Esophagus squamous epithelium (tissue), 5 donors: ENCODE data around the gene MRPL20. TPM values are rescaled to one million over a fixed set of nuclear protein-coding genes. Genes with fewer than 3 reads are reported as not detected.
A peak's percentile ranks its signal among the peaks of the same experiment; 100 is the strongest.

ENCODE experiments used
- DNase-seq: peaks from one replicate; lab custom pipeline; 2025; lab: John Stamatoyannopoulos, UW
- H3K27ac ChIP-seq, 4 donors: fragments of 200-600 bp; sonication (generic); one replicate each; pipeline ENCODE4 v1.5.1; 2016 to 2019; ENCODE audit warnings: mild to moderate bottlenecking in 1 of 4
- H3K27me3 ChIP-seq, 4 donors: fragments of 200-600 bp; sonication (generic); 1 replicate in 3 of 4; 2 replicates in 1 of 4; pipeline versions ENCODE4 v1.5.1 to v1.6.0; 2017 to 2021; ENCODE audit warnings: antibody characterized with exemption in 1 of 4
- H3K36me3 ChIP-seq, 3 donors: fragments of 200-600 bp; sonication (generic); one replicate each; pipeline ENCODE4 v1.5.1; 2016 to 2019
- H3K4me1 ChIP-seq, 3 donors: fragments of 200-600 bp; sonication (generic); one replicate each; pipeline ENCODE4 v1.5.1; 2017 to 2019
- H3K4me3 ChIP-seq, 4 donors: fragments of 200-600 bp; sonication (generic); 1 replicate in 3 of 4; 2 replicates in 1 of 4; pipeline ENCODE4 v1.5.1; 2016 to 2019; ENCODE audit warnings: mild to moderate bottlenecking in 2 of 4, moderate library complexity in 1 of 4
- H3K9me3 ChIP-seq, 3 donors: fragments of 200-600 bp; sonication (generic); one replicate each; pipeline ENCODE4 v1.5.1; 2016 to 2019
- CTCF ChIP-seq, 6 experiments: fragments of 450-650 bp in 4 of 6; fragments of 200-600 bp in 2 of 6; sonication (generic) in 2 of 6; IDR thresholded peaks; one replicate each; pipeline ENCODE4 v1.5.1; 2016 to 2019; ENCODE audit warnings: antibody characterized with exemption in 6 of 6, mild to moderate bottlenecking in 4 of 6, moderate library complexity in 4 of 6
- POLR2A ChIP-seq, 4 donors: fragments of 450-650 bp; IDR thresholded peaks; one replicate each; pipeline ENCODE4 v1.6.1; 2017; ENCODE audit warnings: antibody characterized with exemption in 4 of 4, mild to moderate bottlenecking in 4 of 4, moderate library complexity in 3 of 4
- WGBS, 2 donors: methylation state at CpG; one replicate each; pipeline ENCODE4 v1.1.5; 2018; 5-methylcytosine and 5-hydroxymethylcytosine counted together
- intact Hi-C: fragments of 100-400 bp; cut with DNase I; formaldehyde crosslinking; loops from one replicate; pipeline ENCODE4 v1.15.0; 2022
- total RNA-seq, 4 donors: library from RNA; depleted of rRNA; stranded (reverse); fragments of >200 nt; gene quantifications; one replicate each; pipeline ENCODE4 v1.1.0, GENCODE V29; 2016
- donor health status: DM: yes; HTN: yes; CAD: no.

Gene MRPL20
- total RNA-seq, 4 donors from 2014 or later = 98.0 to 157 (median 116) TPM

GRCh38 chr1:1441002-1441888 lies 34.2 kb upstream of the MRPL20 start:
- Histone ChIP-seq H3K27me3 (peaks cover 0 to 10% (median 0%) of the 10 kb centered on the region in 4 donors), H3K4me1 (peaks cover 17 to 54% (median 31%) of the 10 kb centered on the region in 3 donors), H3K36me3 (peaks cover 0 to 19% (median 3%) of the 10 kb centered on the region in 3 donors), H3K9me3 (no peaks in the 10 kb centered on the region), H3K4me3 (no peak overlapping the region), H3K27ac (peak overlapping the region in 3 of 4 donors; percentile 14 to 30 (median 21))
- intact Hi-C loops = no loop called here
- no peak for TF ChIP-seq POLR2A (IDR thresholded peaks at IDR 0.05)
- peak; percentile 71 to 91 (median 86) for TF ChIP-seq CTCF (IDR thresholded peaks at IDR 0.05)
- 16% methylated on average over 8 of the region's 29 CpGs; no CpG with 5 or more reads in 1 of the 2 donors for WGBS, 2 donors
- DNase-seq = no peak

GRCh38 chr1:1440262-1441001 lies 33.3 kb upstream of the MRPL20 start:
- intact Hi-C loops = no loop called here
- peaks cover 0 to 19% (median 3%) of the 10 kb centered on the region in 3 donors for H3K36me3 ChIP-seq
- DNase-seq = no peak
- H3K4me3 ChIP-seq = no peak overlapping the region
- H3K4me1 ChIP-seq = peaks cover 26 to 60% (median 35%) of the 10 kb centered on the region in 3 donors
- 66 to 77% methylated on average over 11 to 15 of the region's 26 CpGs for WGBS, 2 donors
- TF ChIP-seq POLR2A (IDR thresholded peaks at IDR 0.05) (no peak), CTCF (IDR thresholded peaks at IDR 0.05) (no peak)
- peak overlapping the region in 2 of 4 donors; percentile 14 to 28 for H3K27ac ChIP-seq
- no peaks in the 10 kb centered on the region for H3K9me3 ChIP-seq
- peaks cover 0 to 16% (median 0%) of the 10 kb centered on the region in 4 donors for H3K27me3 ChIP-seq

GRCh38 chr1:1439546-1440261 lies 32.6 kb upstream of the MRPL20 start:
- TF ChIP-seq POLR2A (IDR thresholded peaks at IDR 0.05) (no peak), CTCF (IDR thresholded peaks at IDR 0.05) (no peak)
- peaks cover 33 to 68% (median 41%) of the 10 kb centered on the region in 3 donors for H3K4me1 ChIP-seq
- WGBS, 2 donors = 89 to 94% methylated on average over 4 to 6 of the region's 82 CpGs
- peaks cover 0 to 19% (median 0%) of the 10 kb centered on the region in 4 donors for H3K27me3 ChIP-seq
- no peak overlapping the region for H3K27ac ChIP-seq
- intact Hi-C loops = no loop called here
- no peaks in the 10 kb centered on the region for H3K9me3 ChIP-seq
- no peak for DNase-seq
- no peak overlapping the region for H3K4me3 ChIP-seq
- H3K36me3 ChIP-seq = peaks cover 0 to 19% (median 3%) of the 10 kb centered on the region in 3 donors

- Histone ChIP-seq H3K36me3 (peaks cover 0 to 19% (median 3%) of the 10 kb centered on the region in 3 donors), H3K27ac (no peak overlapping the region), H3K4me1 (peaks cover 42 to 77% (median 50%) of the 10 kb centered on the region in 3 donors), H3K27me3 (peaks cover 0 to 23% (median 0%) of the 10 kb centered on the region in 4 donors), H3K9me3 (no peaks in the 10 kb centered on the region), H3K4me3 (no peak overlapping the region)
- no peak for TF ChIP-seq CTCF (IDR thresholded peaks at IDR 0.05)
- no peak for TF ChIP-seq POLR2A (IDR thresholded peaks at IDR 0.05)
- intact Hi-C loops = no loop called here
- DNase-seq = no peak
- 77 to 79% methylated on average over 11 of the region's 45 CpGs for WGBS, 2 donors
Measured at GRCh38 chr1:1438531-1439381, 31.7 kb upstream of the MRPL20 start.
